Measurements from ENCODE around the gene SCRN2.

GRCh38 chr17:47803201-47803600, 37.9 kb downstream of the SCRN2 start:
- TF ChIP-seq PATZ1 (CRISPR knock-in tag; IDR thresholded peaks at IDR 0.05; ENCODE audit: borderline replicate concordance): no peak
- no peak for TF ChIP-seq ZFP30 (CRISPR knock-in tag; IDR thresholded peaks at IDR 0.05)
- TF ChIP-seq ESRRG (CRISPR knock-in tag; IDR thresholded peaks at IDR 0.05): no peak
- TF ChIP-seq ARNTL (CRISPR knock-in tag; IDR thresholded peaks at IDR 0.05; ENCODE audit: borderline replicate concordance, low read depth): no peak

All from SK-N-SH treated with all-trans-retinoic acid at 6 μM for 48 hours (cell line).